Effector memory CD4-positive, alpha-beta T cell (primary cell): ENCODE results near the gene SAMHD1.

Experiments
- DNase-seq, 3 donors: peaks; one replicate each; pipeline ENCODE4 v3.0.0-alpha.2; 2020
- H3K27ac ChIP-seq: 2 replicates; pipeline ENCODE4 v1.7.0; 2013; ENCODE audit warnings: mild to moderate bottlenecking, low read length, moderate library complexity; ENCODE audit not compliant: insufficient read depth, poor library complexity, severe bottlenecking
- H3K27me3 ChIP-seq: replicated peaks from 2 replicates; pipeline ENCODE4 v1.7.0; 2013; ENCODE audit warnings: mild to moderate bottlenecking, low read length; ENCODE audit not compliant: insufficient read depth, control insufficient read depth, poor library complexity, severe bottlenecking
- H3K36me3 ChIP-seq: 2 replicates; pipeline ENCODE4 v1.7.0; 2013; ENCODE audit warnings: mild to moderate bottlenecking, low read length, moderate library complexity; ENCODE audit not compliant: control insufficient read depth, insufficient read depth
- H3K4me1 ChIP-seq: 2 replicates; pipeline ENCODE4 v1.7.0; 2013; ENCODE audit warnings: low read length, mild to moderate bottlenecking; ENCODE audit not compliant: control insufficient read depth, insufficient read depth, poor library complexity, severe bottlenecking
- H3K4me3 ChIP-seq: 2 replicates; pipeline ENCODE4 v1.7.0; 2013; ENCODE audit warnings: low read length, low read depth, mild to moderate bottlenecking; ENCODE audit not compliant: insufficient read depth, poor library complexity, severe bottlenecking
- H3K9me3 ChIP-seq: 2 replicates; pipeline ENCODE4 v1.7.0; 2013; ENCODE audit warnings: mild to moderate bottlenecking, low read length, moderate library complexity; ENCODE audit not compliant: control insufficient read depth

Gene SAMHD1

GRCh38 chr20:36893801-36894200 is 57.7 kb downstream of the SAMHD1 start:
- Histone ChIP-seq H3K4me3 (no peak overlapping the region), H3K9me3 (no peaks in the 10 kb centered on the region), H3K4me1 (no peaks in the 10 kb centered on the region), H3K27ac (no peak overlapping the region), H3K27me3 (no peaks in the 10 kb centered on the region), H3K36me3 (peaks cover 82% of the 10 kb centered on the region)
- DNase-seq: no peak

- Histone ChIP-seq H3K27ac (no peak overlapping the region), H3K36me3 (peaks cover 60% of the 10 kb centered on the region), H3K4me1 (no peaks in the 10 kb centered on the region), H3K27me3 (no peaks in the 10 kb centered on the region), H3K9me3 (no peaks in the 10 kb centered on the region), H3K4me3 (no peak overlapping the region)
- DNase-seq: no peak
Measured at GRCh38 chr20:36891211-36891610, 60.3 kb downstream of the SAMHD1 start.

- Histone ChIP-seq H3K9me3 (no peaks in the 10 kb centered on the region), H3K36me3 (peaks cover 53% of the 10 kb centered on the region), H3K4me3 (no peak overlapping the region), H3K27ac (no peak overlapping the region), H3K4me1 (no peaks in the 10 kb centered on the region), H3K27me3 (no peaks in the 10 kb centered on the region)
- DNase-seq: no peak
Measured at GRCh38 chr20:36890586-36890985, 60.9 kb downstream of the SAMHD1 start.

GRCh38 chr20:36888880-36889516 is 62.5 kb downstream of the SAMHD1 start:
- no peak overlapping the region for H3K4me3 ChIP-seq
- DNase-seq: no peak
- no peaks in the 10 kb centered on the region for H3K4me1 ChIP-seq
- no peaks in the 10 kb centered on the region for H3K9me3 ChIP-seq
- H3K27me3 ChIP-seq: no peaks in the 10 kb centered on the region
- no peak overlapping the region for H3K27ac ChIP-seq
- peaks cover 38% of the 10 kb centered on the region for H3K36me3 ChIP-seq

GRCh38 chr20:36887752-36888090 is 63.8 kb downstream of the SAMHD1 start:
- H3K4me1 ChIP-seq: no peaks in the 10 kb centered on the region
- no peaks in the 10 kb centered on the region for H3K27me3 ChIP-seq
- H3K4me3 ChIP-seq: no peak overlapping the region
- no peak overlapping the region for H3K27ac ChIP-seq
- DNase-seq: no peak
- H3K9me3 ChIP-seq: no peaks in the 10 kb centered on the region
- peaks cover 25% of the 10 kb centered on the region for H3K36me3 ChIP-seq

GRCh38 chr20:36886859-36887751 is 64.4 kb downstream of the SAMHD1 start:
- Histone ChIP-seq H3K36me3 (peaks cover 19% of the 10 kb centered on the region), H3K27ac (no peak overlapping the region), H3K9me3 (no peaks in the 10 kb centered on the region), H3K4me1 (no peaks in the 10 kb centered on the region), H3K27me3 (no peaks in the 10 kb centered on the region), H3K4me3 (no peak overlapping the region)
- DNase-seq: peak; percentile 27 to 57 (median 53)

GRCh38 chr20:36885356-36885755 is 66.2 kb downstream of the SAMHD1 start:
- no peak for DNase-seq
- Histone ChIP-seq H3K36me3 (peaks cover 3% of the 10 kb centered on the region), H3K4me1 (no peaks in the 10 kb centered on the region), H3K9me3 (no peaks in the 10 kb centered on the region), H3K4me3 (no peak overlapping the region), H3K27me3 (no peaks in the 10 kb centered on the region), H3K27ac (no peak overlapping the region)

GRCh38 chr20:36883977-36884535 is 67.5 kb downstream of the SAMHD1 start:
- Histone ChIP-seq H3K36me3 (no peaks in the 10 kb centered on the region), H3K4me1 (no peaks in the 10 kb centered on the region), H3K27me3 (no peaks in the 10 kb centered on the region), H3K4me3 (no peak overlapping the region), H3K27ac (no peak overlapping the region), H3K9me3 (no peaks in the 10 kb centered on the region)
- no peak for DNase-seq

GRCh38 chr20:36881888-36882287 is 69.6 kb downstream of the SAMHD1 start:
- Histone ChIP-seq H3K9me3 (no peaks in the 10 kb centered on the region), H3K27ac (no peak overlapping the region), H3K4me3 (no peak overlapping the region), H3K4me1 (no peaks in the 10 kb centered on the region), H3K36me3 (no peaks in the 10 kb centered on the region), H3K27me3 (no peaks in the 10 kb centered on the region)
- DNase-seq: no peak

GRCh38 chr20:36881331-36881730 is 70.2 kb downstream of the SAMHD1 start:
- Histone ChIP-seq H3K4me3 (no peak overlapping the region), H3K36me3 (no peaks in the 10 kb centered on the region), H3K9me3 (no peaks in the 10 kb centered on the region), H3K27me3 (no peaks in the 10 kb centered on the region), H3K4me1 (no peaks in the 10 kb centered on the region), H3K27ac (no peak overlapping the region)
- DNase-seq: no peak
